Ovary (tissue), 3 donors: Measurements from ENCODE around the gene DDAH2.

Source experiments
- EP300 ChIP-seq: sonication (generic); formaldehyde crosslinking; IDR thresholded peaks from one replicate; pipeline ENCODE4 v1.6.1; 2017; ENCODE audit warnings: antibody characterized with exemption
- POLR2A ChIP-seq: fragments of 450-650 bp; IDR thresholded peaks from one replicate; pipeline ENCODE4 v1.6.1; 2017; ENCODE audit warnings: antibody characterized with exemption, mild to moderate bottlenecking, moderate library complexity
- TF ChIP-seq, protein P1 (sequence below), 3 donors: fragments of 450-650 bp in 2 of 3; fragments of 200-600 bp in 1 of 3; IDR thresholded peaks; one replicate each; pipeline versions ENCODE4 v1.5.1 to v1.8.0; 2016 to 2022; ENCODE audit warnings: antibody characterized with exemption in 3 of 3, mild to moderate bottlenecking in 1 of 3
- donor health status: DM: no; HTN: no; CAD: no.

DNA sequence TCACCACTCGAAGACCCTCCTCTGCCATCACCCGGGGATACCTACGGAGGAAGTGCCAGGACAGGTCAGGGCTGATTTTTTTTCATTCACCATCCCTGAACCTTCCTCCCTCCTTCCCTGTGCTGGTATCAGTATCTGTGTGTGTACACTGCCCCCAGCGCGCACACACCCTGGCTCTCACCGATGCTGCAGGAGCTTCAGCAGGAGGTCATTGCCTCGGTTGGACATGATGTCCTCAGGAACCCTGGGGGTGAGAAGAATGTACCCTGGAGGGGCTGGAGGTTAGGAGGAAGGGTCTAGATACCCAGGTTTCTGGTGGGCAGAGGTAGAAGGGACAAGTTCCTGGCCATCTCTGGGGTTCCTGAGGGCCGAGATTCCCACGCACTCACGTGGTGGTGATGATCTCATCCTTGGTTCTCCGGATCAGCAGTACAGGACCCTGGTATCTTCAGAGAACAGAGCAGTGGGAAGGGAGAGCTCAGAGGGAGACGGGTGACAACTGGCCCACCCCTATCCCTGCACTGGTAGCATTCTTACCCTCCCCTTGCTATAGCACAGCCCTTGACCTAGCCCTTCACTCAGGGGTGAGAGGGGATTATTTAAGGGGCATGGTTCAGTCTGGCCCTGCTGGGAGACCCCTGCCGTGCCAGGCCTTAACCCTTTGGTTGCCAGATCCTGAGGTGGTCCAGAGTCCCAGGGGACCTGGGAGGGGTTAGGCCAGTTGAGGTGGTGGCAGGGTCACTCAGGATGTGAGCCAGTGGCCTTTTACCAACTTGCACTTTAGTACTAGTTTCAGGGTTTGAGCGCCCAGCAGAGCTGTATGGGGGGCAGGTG lies 41.0 kb downstream of the DDAH2 start:
- TF ChIP-seq, protein P1, sequence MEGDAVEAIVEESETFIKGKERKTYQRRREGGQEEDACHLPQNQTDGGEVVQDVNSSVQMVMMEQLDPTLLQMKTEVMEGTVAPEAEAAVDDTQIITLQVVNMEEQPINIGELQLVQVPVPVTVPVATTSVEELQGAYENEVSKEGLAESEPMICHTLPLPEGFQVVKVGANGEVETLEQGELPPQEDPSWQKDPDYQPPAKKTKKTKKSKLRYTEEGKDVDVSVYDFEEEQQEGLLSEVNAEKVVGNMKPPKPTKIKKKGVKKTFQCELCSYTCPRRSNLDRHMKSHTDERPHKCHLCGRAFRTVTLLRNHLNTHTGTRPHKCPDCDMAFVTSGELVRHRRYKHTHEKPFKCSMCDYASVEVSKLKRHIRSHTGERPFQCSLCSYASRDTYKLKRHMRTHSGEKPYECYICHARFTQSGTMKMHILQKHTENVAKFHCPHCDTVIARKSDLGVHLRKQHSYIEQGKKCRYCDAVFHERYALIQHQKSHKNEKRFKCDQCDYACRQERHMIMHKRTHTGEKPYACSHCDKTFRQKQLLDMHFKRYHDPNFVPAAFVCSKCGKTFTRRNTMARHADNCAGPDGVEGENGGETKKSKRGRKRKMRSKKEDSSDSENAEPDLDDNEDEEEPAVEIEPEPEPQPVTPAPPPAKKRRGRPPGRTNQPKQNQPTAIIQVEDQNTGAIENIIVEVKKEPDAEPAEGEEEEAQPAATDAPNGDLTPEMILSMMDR (IDR thresholded peaks at IDR 0.05): no peak
- TF ChIP-seq EP300: no peak
- no peak for TF ChIP-seq POLR2A
